Measurements from ENCODE around the gene ERICH2. TPM values are rescaled to one million over a fixed set of nuclear protein-coding genes. Genes with fewer than 3 reads are reported as not detected.
A peak's percentile ranks its signal among the peaks of the same experiment; 100 is the strongest.

The ERICH2 gene
- total RNA-seq, 1 donor from 2014 or later = 8.5 TPM

DNA sequence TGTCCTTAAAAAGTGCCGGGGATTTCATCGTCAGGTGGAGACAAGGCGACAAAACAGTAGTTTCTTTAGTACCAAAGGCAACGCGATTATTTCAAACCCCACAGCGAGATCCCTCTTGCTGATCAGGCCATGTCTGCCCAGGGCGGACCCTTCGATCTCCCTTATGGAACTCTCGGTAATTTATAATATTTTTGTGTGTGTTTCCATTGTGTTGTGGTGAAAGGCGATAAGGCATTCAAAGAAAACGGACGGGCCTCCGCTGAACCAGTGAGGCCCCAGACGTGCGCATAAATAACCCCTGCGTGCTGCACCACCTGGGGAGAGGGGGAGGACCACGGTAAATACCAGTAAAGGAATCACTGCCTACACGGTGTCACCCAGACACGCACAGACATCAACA, 45.1 kb downstream of the ERICH2 start:
- ATAC-seq (no peak), DNase-seq (no peak)
- Histone ChIP-seq H3K36me3 (no peaks in the 10 kb centered on the region), H3K4me1 (peaks cover 60% of the 10 kb centered on the region), H3K9me3 (no peaks in the 10 kb centered on the region), H3K4me3 (peak overlapping the region; percentile 47), H3K27me3 (ENCODE audit: low read depth) (peaks cover 75% of the 10 kb centered on the region), H3K27ac (no peak overlapping the region)
- intact Hi-C loops (cut with DNase I) = loop anchor here (10.0 kb wide), 1 partner anchor 331 kb away; no protein-coding TSS in a partner anchor
- TF ChIP-seq, protein P1, sequence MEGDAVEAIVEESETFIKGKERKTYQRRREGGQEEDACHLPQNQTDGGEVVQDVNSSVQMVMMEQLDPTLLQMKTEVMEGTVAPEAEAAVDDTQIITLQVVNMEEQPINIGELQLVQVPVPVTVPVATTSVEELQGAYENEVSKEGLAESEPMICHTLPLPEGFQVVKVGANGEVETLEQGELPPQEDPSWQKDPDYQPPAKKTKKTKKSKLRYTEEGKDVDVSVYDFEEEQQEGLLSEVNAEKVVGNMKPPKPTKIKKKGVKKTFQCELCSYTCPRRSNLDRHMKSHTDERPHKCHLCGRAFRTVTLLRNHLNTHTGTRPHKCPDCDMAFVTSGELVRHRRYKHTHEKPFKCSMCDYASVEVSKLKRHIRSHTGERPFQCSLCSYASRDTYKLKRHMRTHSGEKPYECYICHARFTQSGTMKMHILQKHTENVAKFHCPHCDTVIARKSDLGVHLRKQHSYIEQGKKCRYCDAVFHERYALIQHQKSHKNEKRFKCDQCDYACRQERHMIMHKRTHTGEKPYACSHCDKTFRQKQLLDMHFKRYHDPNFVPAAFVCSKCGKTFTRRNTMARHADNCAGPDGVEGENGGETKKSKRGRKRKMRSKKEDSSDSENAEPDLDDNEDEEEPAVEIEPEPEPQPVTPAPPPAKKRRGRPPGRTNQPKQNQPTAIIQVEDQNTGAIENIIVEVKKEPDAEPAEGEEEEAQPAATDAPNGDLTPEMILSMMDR (IDR thresholded peaks at IDR 0.05) = no peak

DNA sequence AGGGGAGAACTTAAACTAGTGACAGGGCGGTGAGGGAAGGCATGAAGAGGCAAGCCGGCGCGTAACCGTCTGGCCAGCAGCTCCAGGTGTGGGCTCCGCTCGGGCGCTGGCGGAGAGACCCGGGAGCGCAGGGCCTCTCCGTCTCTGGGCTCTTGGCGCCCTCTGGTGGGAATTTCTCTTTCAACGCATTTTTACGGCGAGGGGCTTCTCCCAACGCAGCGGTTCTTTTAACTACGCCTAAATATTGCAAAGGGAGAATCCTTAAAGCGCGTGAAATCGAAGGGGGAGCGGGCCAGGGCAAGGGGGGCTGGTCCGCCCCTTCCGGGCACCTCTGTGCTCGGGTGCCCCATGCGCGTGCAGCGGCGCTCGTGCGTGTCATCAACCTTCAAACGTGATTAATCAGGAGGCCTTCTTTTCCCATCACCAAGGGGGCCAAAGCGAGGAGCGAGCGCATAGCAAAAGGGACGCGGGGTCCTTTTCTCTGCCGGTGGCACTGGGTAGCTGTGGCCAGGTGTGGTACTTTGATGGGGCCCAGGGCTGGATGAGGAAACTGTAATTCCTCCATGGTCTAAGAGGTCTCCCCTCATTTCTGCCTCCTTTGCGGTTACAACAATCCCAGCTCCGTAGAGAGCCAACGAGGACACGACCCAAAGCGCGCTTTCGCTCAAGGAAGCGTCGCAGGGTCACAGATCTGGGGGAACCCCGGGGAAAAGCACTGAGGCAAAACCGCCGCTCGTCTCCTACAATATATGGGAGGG, 45.7 kb downstream of the ERICH2 start:
- peaks cover 81% of the 10 kb centered on the region for H3K27me3 ChIP-seq (ENCODE audit: low read depth)
- no peaks in the 10 kb centered on the region for H3K9me3 ChIP-seq
- ATAC-seq (peak; percentile 76 to 80), DNase-seq (peak; percentile 68)
- H3K27ac ChIP-seq = no peak overlapping the region
- H3K4me1 ChIP-seq = peaks cover 66% of the 10 kb centered on the region
- peak overlapping the region; percentile 47 for H3K4me3 ChIP-seq
- TF ChIP-seq, protein P1 (IDR thresholded peaks at IDR 0.05) = peak; percentile 69
- intact Hi-C loops (cut with DNase I) = loop anchor here (10.0 kb wide), 1 partner anchor 331 kb away; no protein-coding TSS in a partner anchor
- no peaks in the 10 kb centered on the region for H3K36me3 ChIP-seq

GRCh38 chr2:170816504-170817092, 46.4 kb downstream of the ERICH2 start, which contains the start of gene GAD1:
GAD1 (plus strand) TSS chr2:170816887; CDS start chr2:170818592, 1,705 bp downstream.
- DNase-seq (peak; percentile 70), ATAC-seq (peak; percentile 63 to 81)
- TF ChIP-seq, protein P1 (IDR thresholded peaks at IDR 0.05) = no peak
- Histone ChIP-seq H3K27ac (no peak within 1 kb of the TSS), H3K4me1 (peaks cover 72% of the 10 kb centered on the region), H3K36me3 (no peaks in the 10 kb centered on the region), H3K27me3 (ENCODE audit: low read depth) (peaks cover 88% of the 10 kb centered on the region), H3K9me3 (no peaks in the 10 kb centered on the region), H3K4me3 (peak within 1 kb of the TSS; percentile 47)
- intact Hi-C loops (cut with DNase I) = loop anchor here (10.0 kb wide), 1 partner anchor 332 kb away; no protein-coding TSS in a partner anchor

DNA sequence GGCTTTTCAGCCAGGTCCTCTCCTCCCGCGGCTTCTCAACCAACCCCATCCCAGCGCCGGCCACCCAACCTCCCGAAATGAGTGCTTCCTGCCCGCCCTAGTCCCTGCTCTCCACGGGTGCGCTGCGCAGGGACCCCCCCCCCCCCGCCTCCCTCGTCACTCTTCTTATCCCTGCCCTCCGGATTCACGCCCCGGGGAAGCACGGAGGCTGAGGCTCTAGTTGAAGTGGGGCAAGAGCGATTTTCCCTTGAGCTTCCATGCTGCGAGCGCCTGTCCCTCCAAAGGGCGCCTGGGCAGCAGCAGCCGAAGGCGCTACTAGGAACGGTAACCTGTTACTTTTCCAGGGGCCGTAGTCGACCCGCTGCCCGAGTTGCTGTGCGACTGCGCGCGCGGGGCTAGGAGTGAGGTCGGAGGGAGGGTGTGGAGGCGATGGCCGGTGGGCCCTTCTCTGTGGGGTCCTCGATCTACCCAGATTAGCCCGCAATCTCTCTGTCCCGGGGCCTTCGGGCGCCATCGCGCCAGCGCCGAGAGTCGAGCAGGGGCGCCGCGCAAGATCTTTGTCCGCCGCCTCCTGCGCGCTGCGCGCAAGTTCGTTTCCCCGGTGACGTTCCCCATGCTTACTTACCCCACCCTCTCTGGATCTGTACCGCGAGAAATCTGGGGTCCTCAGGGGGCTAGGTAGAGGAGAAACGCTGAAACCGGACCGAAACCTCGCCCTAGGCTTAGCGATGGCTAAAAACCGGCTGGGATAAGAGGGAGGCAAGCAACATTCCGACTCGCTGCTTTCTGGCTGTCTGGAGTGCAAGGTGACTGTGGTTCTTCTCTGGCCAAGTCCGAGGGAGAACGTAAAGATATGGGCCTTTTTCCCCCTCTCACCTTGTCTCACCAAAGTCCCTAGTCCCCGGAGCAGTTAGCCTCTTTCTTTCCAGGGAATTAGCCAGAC, 47.2 kb downstream of the ERICH2 start:
- Histone ChIP-seq H3K36me3 (no peaks in the 10 kb centered on the region), H3K4me3 (peak overlapping the region; percentile 47), H3K27me3 (ENCODE audit: low read depth) (peaks cover 95% of the 10 kb centered on the region), H3K9me3 (no peaks in the 10 kb centered on the region), H3K27ac (no peak overlapping the region), H3K4me1 (peaks cover 80% of the 10 kb centered on the region)
- peak in 1 of 2 donors; percentile 3 for ATAC-seq
- TF ChIP-seq, protein P1 (IDR thresholded peaks at IDR 0.05) = no peak
- no peak for DNase-seq
- intact Hi-C loops (cut with DNase I) = loop anchor here (10.0 kb wide), 1 partner anchor 333 kb away; no protein-coding TSS in a partner anchor
